GM12878 (cell line): ENCODE measurements around the gene AGPAT4.

Experiments
- E2F4 ChIP-seq: IDR thresholded peaks from 2 replicates; pipeline ENCODE4 v1.6.1; 2012; ENCODE audit warnings: low read depth, low read length, improper control_type of control experiment
- EP300 ChIP-seq, 2 experiments: fragments of 150-350 bp in 1 of 2; IDR thresholded peaks; 2 replicates each; pipeline ENCODE4 v1.6.1; 2011 to 2012; ENCODE audit warnings: low read depth in 2 of 2, low read length in 2 of 2, borderline replicate concordance in 1 of 2, improper control_type of control experiment in 1 of 2, inconsistent platforms in 1 of 2; ENCODE audit not compliant: control insufficient read depth in 1 of 2
- EZH2 ChIP-seq: IDR thresholded peaks from 2 replicates; pipeline ENCODE4 v1.6.1; 2012; ENCODE audit warnings: low read depth, mild to moderate bottlenecking, control low read depth, inconsistent platforms, low read length, borderline replicate concordance; ENCODE audit not compliant: control insufficient read depth
- PKNOX1 ChIP-seq: fragments of 450-650 bp; IDR thresholded peaks from 2 replicates; pipeline ENCODE4 v1.6.1; 2016; ENCODE audit warnings: mild to moderate bottlenecking
- POLR2A ChIP-seq: IDR thresholded peaks from 2 replicates; pipeline ENCODE4 v1.6.1; 2011; ENCODE audit warnings: low read depth, mild to moderate bottlenecking, low read length
- POLR2AphosphoS2 ChIP-seq: IDR thresholded peaks from 2 replicates; pipeline ENCODE4 v1.6.1; 2011; ENCODE audit warnings: low read depth, mild to moderate bottlenecking, low read length, improper control_type of control experiment, moderate library complexity
- TF ChIP-seq, protein P1 (sequence below): IDR thresholded peaks from 2 replicates; pipeline ENCODE4 v1.6.1; 2012; ENCODE audit warnings: low read depth, low read length, improper control_type of control experiment
- TF ChIP-seq, protein P2 (sequence below): fragments of 450-650 bp; formaldehyde crosslinking; IDR thresholded peaks from 2 replicates; pipeline ENCODE4 v1.4.0; 2020; ENCODE audit warnings: mild to moderate bottlenecking, moderate library complexity
- TF ChIP-seq, protein P3 (sequence below), 3 experiments: IDR thresholded peaks in 2 of 3; conservative IDR thresholded peaks in 1 of 3; 2 replicates each; pipeline ENCODE4 v1.5.1; 2011; ENCODE audit warnings: low read depth in 3 of 3, low read length in 3 of 3, mild to moderate bottlenecking in 3 of 3, control low read depth in 2 of 3, moderate library complexity in 2 of 3, inconsistent platforms in 1 of 3, mixed read lengths in 1 of 3; ENCODE audit not compliant: control insufficient read depth in 2 of 3, insufficient read depth in 1 of 3; ENCODE audit errors: extremely low read depth in 1 of 3

DNA sequence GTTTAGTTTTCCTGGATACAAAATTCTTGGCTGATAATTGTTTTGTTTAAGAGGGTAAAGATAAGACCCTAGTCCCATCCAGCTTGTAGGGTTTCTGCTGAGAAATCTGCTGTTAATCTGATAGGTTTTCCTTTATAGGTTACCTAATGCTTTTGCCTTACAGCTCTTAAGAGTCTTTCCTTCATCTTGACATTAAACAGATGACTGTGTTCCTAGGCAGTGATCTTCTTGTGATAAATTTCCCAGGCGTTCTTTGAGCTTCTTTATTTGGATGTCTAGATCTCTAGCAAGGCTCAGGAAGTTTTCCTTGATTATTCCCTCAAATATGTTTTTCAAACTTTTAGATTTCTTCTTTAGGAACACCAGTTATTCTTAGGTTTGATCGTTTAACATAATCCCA, 148.3 kb downstream of the AGPAT4 start:
- TF ChIP-seq POLR2AphosphoS2: no peak
- TF ChIP-seq, protein P1, sequence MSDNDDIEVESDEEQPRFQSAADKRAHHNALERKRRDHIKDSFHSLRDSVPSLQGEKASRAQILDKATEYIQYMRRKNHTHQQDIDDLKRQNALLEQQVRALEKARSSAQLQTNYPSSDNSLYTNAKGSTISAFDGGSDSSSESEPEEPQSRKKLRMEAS: no peak
- TF ChIP-seq PKNOX1: no peak
- TF ChIP-seq, protein P2, sequence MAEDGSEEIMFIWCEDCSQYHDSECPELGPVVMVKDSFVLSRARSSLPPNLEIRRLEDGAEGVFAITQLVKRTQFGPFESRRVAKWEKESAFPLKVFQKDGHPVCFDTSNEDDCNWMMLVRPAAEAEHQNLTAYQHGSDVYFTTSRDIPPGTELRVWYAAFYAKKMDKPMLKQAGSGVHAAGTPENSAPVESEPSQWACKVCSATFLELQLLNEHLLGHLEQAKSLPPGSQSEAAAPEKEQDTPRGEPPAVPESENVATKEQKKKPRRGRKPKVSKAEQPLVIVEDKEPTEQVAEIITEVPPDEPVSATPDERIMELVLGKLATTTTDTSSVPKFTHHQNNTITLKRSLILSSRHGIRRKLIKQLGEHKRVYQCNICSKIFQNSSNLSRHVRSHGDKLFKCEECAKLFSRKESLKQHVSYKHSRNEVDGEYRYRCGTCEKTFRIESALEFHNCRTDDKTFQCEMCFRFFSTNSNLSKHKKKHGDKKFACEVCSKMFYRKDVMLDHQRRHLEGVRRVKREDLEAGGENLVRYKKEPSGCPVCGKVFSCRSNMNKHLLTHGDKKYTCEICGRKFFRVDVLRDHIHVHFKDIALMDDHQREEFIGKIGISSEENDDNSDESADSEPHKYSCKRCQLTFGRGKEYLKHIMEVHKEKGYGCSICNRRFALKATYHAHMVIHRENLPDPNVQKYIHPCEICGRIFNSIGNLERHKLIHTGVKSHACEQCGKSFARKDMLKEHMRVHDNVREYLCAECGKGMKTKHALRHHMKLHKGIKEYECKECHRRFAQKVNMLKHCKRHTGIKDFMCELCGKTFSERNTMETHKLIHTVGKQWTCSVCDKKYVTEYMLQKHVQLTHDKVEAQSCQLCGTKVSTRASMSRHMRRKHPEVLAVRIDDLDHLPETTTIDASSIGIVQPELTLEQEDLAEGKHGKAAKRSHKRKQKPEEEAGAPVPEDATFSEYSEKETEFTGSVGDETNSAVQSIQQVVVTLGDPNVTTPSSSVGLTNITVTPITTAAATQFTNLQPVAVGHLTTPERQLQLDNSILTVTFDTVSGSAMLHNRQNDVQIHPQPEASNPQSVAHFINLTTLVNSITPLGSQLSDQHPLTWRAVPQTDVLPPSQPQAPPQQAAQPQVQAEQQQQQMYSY: no peak
- no peak for TF ChIP-seq E2F4
- TF ChIP-seq EP300 (IDR thresholded peaks at IDR 0.05; ENCODE audit: borderline replicate concordance in 1 of 2, control insufficient read depth in 1 of 2, low read depth in 2 of 2, low read length in 2 of 2): no peak
- no peak for TF ChIP-seq POLR2A
- TF ChIP-seq, protein P3, sequence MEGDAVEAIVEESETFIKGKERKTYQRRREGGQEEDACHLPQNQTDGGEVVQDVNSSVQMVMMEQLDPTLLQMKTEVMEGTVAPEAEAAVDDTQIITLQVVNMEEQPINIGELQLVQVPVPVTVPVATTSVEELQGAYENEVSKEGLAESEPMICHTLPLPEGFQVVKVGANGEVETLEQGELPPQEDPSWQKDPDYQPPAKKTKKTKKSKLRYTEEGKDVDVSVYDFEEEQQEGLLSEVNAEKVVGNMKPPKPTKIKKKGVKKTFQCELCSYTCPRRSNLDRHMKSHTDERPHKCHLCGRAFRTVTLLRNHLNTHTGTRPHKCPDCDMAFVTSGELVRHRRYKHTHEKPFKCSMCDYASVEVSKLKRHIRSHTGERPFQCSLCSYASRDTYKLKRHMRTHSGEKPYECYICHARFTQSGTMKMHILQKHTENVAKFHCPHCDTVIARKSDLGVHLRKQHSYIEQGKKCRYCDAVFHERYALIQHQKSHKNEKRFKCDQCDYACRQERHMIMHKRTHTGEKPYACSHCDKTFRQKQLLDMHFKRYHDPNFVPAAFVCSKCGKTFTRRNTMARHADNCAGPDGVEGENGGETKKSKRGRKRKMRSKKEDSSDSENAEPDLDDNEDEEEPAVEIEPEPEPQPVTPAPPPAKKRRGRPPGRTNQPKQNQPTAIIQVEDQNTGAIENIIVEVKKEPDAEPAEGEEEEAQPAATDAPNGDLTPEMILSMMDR (IDR thresholded peaks at IDR 0.05 in 2 of 3, conservative IDR thresholded peaks at IDR 0.05 in 1 of 3; ENCODE audit: control insufficient read depth in 2 of 3, extremely low read depth in 1 of 3, insufficient read depth in 1 of 3, low read depth in 3 of 3, low read length in 3 of 3): no peak
- TF ChIP-seq EZH2: no peak
